Suppressor macrophage treated with lipopolysaccharide for 4 hours (primary cell): ENCODE data around the gene SHC2.
"Not testable (repeated sequence)": the region's sequence is repeated elsewhere in the genome, so short reads cannot be mapped to it uniquely, and the experiment has no call there.

ENCODE experiments used
- DNase-seq: peaks from one replicate; pipeline ENCODE4 v3.0.0-alpha.2; 2020

The SHC2 gene

DNA sequence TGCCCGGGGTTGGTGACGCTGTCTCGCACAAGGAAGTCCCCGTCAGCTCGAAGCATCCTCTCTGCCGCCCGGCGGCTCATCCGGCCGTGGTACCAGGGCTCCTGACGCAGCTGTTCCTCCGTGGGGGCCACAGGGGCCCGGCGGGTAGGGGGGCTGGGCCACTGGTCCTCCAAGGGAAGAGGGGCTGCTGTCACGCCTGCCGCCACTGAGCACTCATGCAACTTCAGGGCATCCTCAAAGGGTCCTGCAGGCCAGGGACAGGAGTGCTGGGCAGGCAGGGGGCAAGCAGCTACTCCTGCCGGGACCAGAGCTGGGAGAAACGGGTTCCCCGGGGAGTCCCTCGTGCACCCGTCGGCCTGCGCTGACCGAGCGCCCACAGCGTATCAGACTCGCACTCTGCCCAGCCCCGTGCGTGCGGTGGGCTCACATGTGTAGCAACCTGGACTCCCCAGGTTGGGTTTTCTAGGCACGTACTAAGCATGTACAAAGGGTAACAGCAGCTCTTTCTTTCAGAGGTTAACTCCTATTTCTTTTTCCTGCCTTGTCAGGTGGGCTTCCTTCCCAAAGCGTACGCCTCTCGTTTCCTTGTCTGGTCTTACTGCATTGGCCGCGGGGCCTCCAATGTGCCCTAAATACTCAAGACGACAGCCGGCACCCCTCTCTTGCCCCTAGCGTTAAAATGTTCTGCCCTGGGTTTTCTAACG lies 38.5 kb downstream of the SHC2 start:
- DNase-seq = no peak

- DNase-seq = no peak
Observed at GRCh38 chr19:419721-420515, 40.9 kb downstream of the SHC2 start.

- DNase-seq = no peak
Observed at GRCh38 chr19:418761-419671, 41.8 kb downstream of the SHC2 start.

DNA sequence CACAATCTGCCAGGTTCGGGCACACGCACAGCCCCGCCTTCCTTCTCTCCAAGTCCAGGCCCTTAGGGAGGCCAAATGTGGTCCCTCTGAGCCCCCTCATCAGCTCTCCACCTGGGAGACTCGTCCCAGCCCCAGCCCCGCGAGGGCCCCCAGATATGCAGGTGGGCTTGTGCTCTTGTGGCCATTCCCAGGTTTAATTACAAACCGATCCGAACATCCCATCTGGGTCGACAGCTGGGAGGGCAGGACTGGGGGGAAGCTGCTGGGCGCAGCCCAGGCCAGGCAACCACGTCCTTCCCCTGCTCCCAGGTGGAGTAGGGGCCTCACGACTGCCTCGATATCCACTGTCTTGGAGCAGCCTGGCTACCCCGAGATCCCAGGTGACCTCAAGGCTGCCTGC lies 44.4 kb downstream of the SHC2 start:
- DNase-seq = no peak

GRCh38 chr19:415292-415691 lies 45.5 kb downstream of the SHC2 start:
- no peak for DNase-seq

GRCh38 chr19:413756-414420 lies 46.9 kb downstream of the SHC2 start:
- DNase-seq = no peak

GRCh38 chr19:412356-413355 lies 48.2 kb downstream of the SHC2 start:
- DNase-seq = no peak

- no peak for DNase-seq
Observed at GRCh38 chr19:411723-412355, 49.0 kb downstream of the SHC2 start.

GRCh38 chr19:411121-411722 lies 49.6 kb downstream of the SHC2 start:
- DNase-seq = not testable (repeated sequence)

- no peak for DNase-seq
Observed at GRCh38 chr19:410243-410781, 50.5 kb downstream of the SHC2 start.

DNA sequence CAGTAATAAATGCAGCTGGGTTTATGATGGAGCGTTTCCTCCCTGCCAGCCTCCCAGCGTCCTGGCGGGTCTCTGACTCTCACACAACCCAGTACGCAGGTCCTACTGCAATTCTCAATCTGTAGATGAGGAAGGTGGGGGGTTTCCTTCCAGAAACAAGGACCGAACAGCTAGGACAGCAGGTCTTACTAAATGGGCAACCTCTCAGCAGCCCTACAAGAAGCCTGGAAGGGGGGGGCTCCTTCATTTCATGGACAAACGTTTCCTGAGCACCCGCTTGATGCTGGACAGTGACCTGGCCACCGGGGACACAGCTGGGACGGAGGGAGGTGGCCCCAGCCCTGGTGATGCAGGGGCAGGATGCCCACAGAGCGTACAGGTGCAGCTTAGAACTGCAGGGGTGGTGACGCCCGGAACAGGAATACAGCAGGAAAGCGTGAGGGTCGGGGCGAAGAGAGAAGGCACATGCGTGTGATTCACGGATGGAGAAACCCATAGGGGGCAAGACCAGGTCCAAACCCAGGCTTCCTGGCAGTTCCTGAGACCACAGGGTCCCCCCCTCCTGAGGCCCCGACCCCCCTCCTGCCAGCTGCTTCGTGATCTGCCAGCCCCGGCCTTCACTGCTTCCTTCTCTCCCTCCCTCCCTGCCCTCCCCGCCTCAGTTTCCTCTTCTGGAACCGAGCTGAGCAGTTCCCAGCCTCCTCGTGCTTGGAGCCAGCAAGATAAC lies 51.2 kb downstream of the SHC2 start:
- no peak for DNase-seq

- no peak for DNase-seq
Observed at GRCh38 chr19:408902-409515, 51.8 kb downstream of the SHC2 start, which contains the start of gene C2CD4C. Gene C2CD4C, minus strand, starts transcription at chr19:409147. Its CDS starts 786 bp downstream, at chr19:408361.

GRCh38 chr19:408441-408901 lies 52.4 kb downstream of the SHC2 start:
- DNase-seq = no peak

DNA sequence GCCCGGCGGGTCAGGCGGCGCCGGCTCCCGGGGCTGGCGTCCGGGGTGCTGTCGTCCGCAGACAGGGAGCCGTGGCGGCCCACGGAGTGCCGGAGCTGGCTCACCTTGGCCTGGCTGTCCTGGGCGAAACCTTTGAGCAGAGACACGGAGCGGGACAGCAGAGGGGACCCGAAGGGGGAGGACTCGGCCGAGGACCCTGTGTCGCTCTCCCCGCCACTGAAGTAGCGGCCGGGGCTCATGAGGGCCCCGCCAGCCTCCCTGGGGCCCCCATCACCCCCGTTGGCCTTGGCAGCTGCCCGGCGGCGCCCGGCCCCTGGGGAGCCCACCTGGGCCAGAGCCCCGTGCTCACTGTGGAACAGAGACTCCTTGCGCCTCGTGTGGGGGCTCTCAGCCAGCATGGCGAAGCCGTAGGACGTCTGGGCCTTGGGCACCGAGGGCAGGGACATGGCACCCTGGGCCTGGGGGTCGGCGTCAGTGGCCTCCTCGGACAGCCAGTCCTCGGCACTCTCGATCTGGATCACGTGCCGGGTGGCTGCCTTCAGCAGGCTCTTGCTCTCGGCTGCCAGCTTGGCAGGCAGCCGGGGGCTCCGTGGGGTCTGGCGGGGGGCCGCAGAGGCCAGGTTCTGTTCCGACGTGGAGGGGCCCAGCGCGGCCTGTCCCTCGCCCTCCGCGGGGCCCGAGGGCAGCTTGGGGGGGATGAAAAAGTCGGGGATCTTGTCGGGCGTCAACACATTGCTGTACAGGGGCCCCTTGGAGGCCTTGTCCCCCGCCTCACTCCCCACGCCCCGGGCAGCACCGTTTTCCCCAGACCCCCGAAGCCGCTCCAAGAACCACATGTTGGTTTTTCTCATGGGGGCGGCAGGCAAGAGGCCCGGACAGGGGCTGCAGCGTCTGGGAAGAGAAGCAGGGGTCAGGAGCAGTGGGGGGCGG lies 53.1 kb downstream of the SHC2 start:
- DNase-seq = no peak

DNA sequence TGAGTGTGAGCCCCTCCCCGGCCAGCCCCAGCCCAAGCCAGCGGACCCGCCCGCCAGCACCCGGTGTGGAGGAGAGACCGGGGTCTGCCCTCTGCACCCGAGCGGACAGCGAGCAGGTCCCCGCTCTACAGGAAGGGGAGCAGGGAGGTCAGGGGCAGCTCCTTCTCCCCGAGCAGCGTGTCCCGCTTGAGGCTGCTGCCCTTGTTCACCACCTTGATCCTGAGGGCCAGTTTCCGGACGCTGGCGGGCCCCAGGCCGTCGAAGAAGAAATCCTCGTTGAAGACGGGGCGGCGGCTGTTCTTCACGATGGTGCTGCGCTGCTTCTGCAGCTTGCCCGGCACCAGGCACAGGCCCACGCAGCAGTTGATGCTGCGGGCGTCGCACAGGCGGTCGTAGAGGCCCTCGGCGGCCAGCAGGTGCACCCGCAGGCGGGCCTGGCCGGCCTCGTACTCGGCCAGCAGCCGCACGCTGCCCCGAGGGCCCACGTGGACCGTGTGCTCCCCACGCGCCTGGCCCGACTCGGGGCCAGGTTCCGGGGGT lies 53.8 kb downstream of the SHC2 start:
- DNase-seq = no peak

DNA sequence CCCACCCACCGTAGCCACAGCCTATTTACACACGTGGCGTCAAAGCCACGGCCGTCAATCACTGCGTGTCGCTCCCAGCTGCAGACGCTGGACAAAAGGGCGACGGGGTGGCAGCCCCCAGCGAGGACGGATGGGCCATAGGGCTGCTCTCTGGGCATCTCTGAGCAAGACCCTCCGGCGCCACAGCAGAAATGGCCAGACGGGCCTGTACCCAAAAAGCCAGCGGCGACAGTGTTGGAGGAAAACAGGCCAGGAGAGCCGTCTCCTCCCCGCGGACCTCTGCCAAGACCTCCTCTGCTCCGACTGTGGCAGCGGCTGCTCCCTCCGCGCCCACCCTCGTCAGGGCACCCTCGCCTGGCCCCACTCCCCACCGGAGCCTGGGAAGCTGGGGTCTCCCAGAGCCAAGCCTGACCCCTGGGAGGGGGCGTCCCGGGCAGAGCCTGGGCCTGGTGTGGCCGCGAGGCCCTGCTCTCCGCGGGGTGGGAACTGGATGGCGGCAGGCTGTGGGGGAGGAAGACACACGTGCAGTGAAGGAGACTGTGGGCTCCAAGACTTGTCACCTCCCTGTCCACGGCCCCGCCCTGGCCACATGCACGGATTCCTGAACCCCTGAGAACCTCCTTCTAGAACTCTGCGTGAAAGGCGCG lies 54.6 kb downstream of the SHC2 start:
- DNase-seq = no peak
